ENCODE measurements around the gene INPP4B.
"Not testable (repeated sequence)": the region's sequence is repeated elsewhere in the genome, so short reads cannot be mapped to it uniquely, and the experiment has no call there.

The INPP4B gene

GRCh38 chr4:142660728-142661127 lies 185.4 kb downstream of the INPP4B start:
- DNase-seq, result no peak

GRCh38 chr4:142656178-142656577 lies 189.9 kb downstream of the INPP4B start:
- no peak for DNase-seq

GRCh38 chr4:142648378-142648777 lies 197.7 kb downstream of the INPP4B start:
- no peak for DNase-seq

- no peak for DNase-seq
Measured at GRCh38 chr4:142645475-142646108, 200.5 kb downstream of the INPP4B start.

GRCh38 chr4:142644628-142645027 lies 201.5 kb downstream of the INPP4B start:
- not testable (repeated sequence) for DNase-seq

GRCh38 chr4:142637614-142638013 lies 208.5 kb downstream of the INPP4B start:
- DNase-seq, result no peak

- no peak for DNase-seq
Measured at GRCh38 chr4:142631836-142632235, 214.3 kb downstream of the INPP4B start.

GRCh38 chr4:142615324-142615665 lies 230.8 kb downstream of the INPP4B start:
- no peak for DNase-seq

- no peak for DNase-seq
Measured at GRCh38 chr4:142614621-142615323, 231.3 kb downstream of the INPP4B start.

GRCh38 chr4:142607976-142608375 lies 238.1 kb downstream of the INPP4B start:
- DNase-seq, result no peak

- DNase-seq, result no peak
Measured at GRCh38 chr4:142600952-142601351, 245.1 kb downstream of the INPP4B start.

GRCh38 chr4:142598132-142598531 lies 248.0 kb downstream of the INPP4B start:
- no peak for DNase-seq

GRCh38 chr4:142596595-142596994 lies 249.5 kb downstream of the INPP4B start:
- no peak for DNase-seq

- DNase-seq, result no peak
Measured at GRCh38 chr4:142596121-142596520, 250.0 kb downstream of the INPP4B start.

- no peak for DNase-seq
Measured at GRCh38 chr4:142595222-142595871, 250.8 kb downstream of the INPP4B start.

GRCh38 chr4:142585411-142585810 lies 260.7 kb downstream of the INPP4B start:
- DNase-seq, result no peak

GRCh38 chr4:142583708-142584107 lies 262.4 kb downstream of the INPP4B start:
- no peak for DNase-seq

- DNase-seq, result no peak
Measured at GRCh38 chr4:142582340-142582739, 263.8 kb downstream of the INPP4B start.

- no peak for DNase-seq
Measured at GRCh38 chr4:142581881-142582280, 264.2 kb downstream of the INPP4B start.

- DNase-seq, result no peak
Measured at GRCh38 chr4:142579443-142579842, 266.7 kb downstream of the INPP4B start.

- no peak for DNase-seq
Measured at GRCh38 chr4:142574306-142574705, 271.8 kb downstream of the INPP4B start.

- no peak for DNase-seq
Measured at GRCh38 chr4:142572071-142572470, 274.0 kb downstream of the INPP4B start.

- DNase-seq, result no peak
Measured at GRCh38 chr4:142567620-142568451, 278.3 kb downstream of the INPP4B start.

All from activated gamma-delta T cell treated with Interleukin-2 at 50 U/mL for 16 hours (primary cell).